GM23338 (cell line): ENCODE results near the gene JAG2. TPM values are rescaled to one million over a fixed set of nuclear protein-coding genes. Genes with fewer than 3 reads are reported as not detected.

Experiments
- ATAC-seq: fragments of 200-7000 bp; cut with Tn5 transposase; 3 replicates; pipeline ENCODE4 v1.9.1; 2020
- DNase-seq: peaks from one replicate; pipeline ENCODE4 v3.0.0-alpha.2; 2015; ENCODE audit warnings: low spot score
- H2AFZ ChIP-seq: fragments of 200-600 bp; sonication (generic); 2 replicates; pipeline ENCODE4 v1.8.0; 2016; ENCODE audit warnings: antibody characterized with exemption, mild to moderate bottlenecking, moderate library complexity
- H3F3A ChIP-seq: fragments of 200-600 bp; sonication (generic); replicated peaks from 2 replicates; pipeline ENCODE4 v1.8.0; 2017; ENCODE audit warnings: antibody characterized with exemption, mixed run types, low read depth
- H3K27ac ChIP-seq: fragments of 200-600 bp; sonication (generic); 2 replicates; pipeline ENCODE4 v1.6.1; 2016; ENCODE audit warnings: low read depth
- H3K27me3 ChIP-seq: fragments of 200-600 bp; sonication (generic); 2 replicates; pipeline ENCODE4 v1.8.0; 2016; ENCODE audit warnings: mild to moderate bottlenecking, mixed run types, moderate library complexity; ENCODE audit not compliant: insufficient read depth
- H3K36me3 ChIP-seq: fragments of 200-600 bp; sonication (generic); 2 replicates; pipeline ENCODE4 v1.8.0; 2016; ENCODE audit warnings: mild to moderate bottlenecking; ENCODE audit not compliant: insufficient read depth
- H3K4me1 ChIP-seq: fragments of 200-600 bp; sonication (generic); 2 replicates; pipeline ENCODE4 v1.8.0; 2016; ENCODE audit warnings: mild to moderate bottlenecking, moderate library complexity; ENCODE audit not compliant: insufficient read depth
- H3K4me2 ChIP-seq: fragments of 200-600 bp; sonication (generic); 2 replicates; pipeline ENCODE4 v1.7.1; 2017; ENCODE audit warnings: mixed run types
- H3K4me3 ChIP-seq: fragments of 200-600 bp; sonication (generic); 2 replicates; pipeline ENCODE4 v1.6.1; 2016; ENCODE audit warnings: mixed run types
- H3K79me2 ChIP-seq: fragments of 200-600 bp; sonication (generic); replicated peaks from 2 replicates; pipeline ENCODE4 v1.8.0; 2017; ENCODE audit warnings: mild to moderate bottlenecking; ENCODE audit not compliant: insufficient read depth
- H3K9me2 ChIP-seq: fragments of 200-600 bp; sonication (generic); 2 replicates; pipeline ENCODE4 v1.8.0; 2017; ENCODE audit not compliant: insufficient read depth
- H4K20me1 ChIP-seq: fragments of 200-600 bp; sonication (generic); replicated peaks from 2 replicates; pipeline ENCODE4 v1.8.0; 2017; ENCODE audit warnings: mild to moderate bottlenecking; ENCODE audit not compliant: insufficient read depth
- H3K27ac Mint-ChIP-seq: 2 replicates; pipeline ENCODE4 v1.8.0; 2020; ENCODE audit warnings: inconsistent platforms, mild to moderate bottlenecking, moderate library complexity, mixed read lengths
- H3K27me3 Mint-ChIP-seq: 3 replicates; pipeline ENCODE4 v1.8.0; 2022; ENCODE audit warnings: low read depth, mild to moderate bottlenecking, moderate library complexity, mixed read lengths, inconsistent platforms; ENCODE audit not compliant: insufficient read depth, poor library complexity
- H3K36me3 Mint-ChIP-seq: 3 replicates; pipeline ENCODE4 v1.8.0; 2021; ENCODE audit warnings: low read depth, mild to moderate bottlenecking, inconsistent platforms, moderate library complexity, mixed read lengths
- H3K4me1 Mint-ChIP-seq: 3 replicates; pipeline ENCODE4 v1.8.0; 2020; ENCODE audit warnings: mild to moderate bottlenecking, inconsistent platforms, mixed read lengths
- H3K4me3 Mint-ChIP-seq: 3 replicates; pipeline ENCODE4 v1.8.0; 2021; ENCODE audit warnings: moderate library complexity, mild to moderate bottlenecking, inconsistent platforms, mixed read lengths
- H3K9me3 Mint-ChIP-seq: 3 replicates; pipeline ENCODE4 v1.8.0; 2020; ENCODE audit warnings: moderate library complexity, mild to moderate bottlenecking, inconsistent platforms, mixed read lengths
- CREB1 ChIP-seq: fragments of 250-450 bp; sonication (Bioruptor Pico); IDR thresholded peaks from 2 replicates; pipeline ENCODE4 v1.5.0; 2020; ENCODE audit warnings: low read depth, mild to moderate bottlenecking, moderate library complexity
- CTCF ChIP-seq, 2 experiments: fragments of 200-600 bp in 1 of 2; sonication (generic) in 1 of 2; conservative IDR thresholded peaks; 2 replicates each; pipeline versions ENCODE4 v1.5.1 to v1.6.1; 2016 to 2017; ENCODE audit warnings: antibody characterized with exemption in 2 of 2, low read depth in 2 of 2, mild to moderate bottlenecking in 2 of 2, moderate library complexity in 1 of 2
- ETS1 ChIP-seq: IDR thresholded peaks from 2 replicates; pipeline ENCODE4 v1.6.1; 2016; ENCODE audit warnings: antibody characterized with exemption
- EZH2 ChIP-seq: fragments of 200-600 bp; sonication (generic); IDR thresholded peaks from one replicate; pipeline ENCODE4 v1.8.0; 2017; ENCODE audit warnings: antibody characterized with exemption, mild to moderate bottlenecking, low read depth; ENCODE audit not compliant: unreplicated experiment
- EZH2phosphoT487 ChIP-seq: fragments of 200-600 bp; sonication (generic); IDR thresholded peaks from one replicate; pipeline ENCODE4 v1.8.1; 2018; ENCODE audit warnings: antibody characterized with exemption; ENCODE audit not compliant: unreplicated experiment
- JUNB ChIP-seq: IDR thresholded peaks from one replicate; pipeline ENCODE4 v1.6.1; 2016; ENCODE audit warnings: antibody characterized with exemption; ENCODE audit not compliant: unreplicated experiment
- NANOG ChIP-seq: IDR thresholded peaks from 2 replicates; pipeline ENCODE4 v1.6.1; 2016; ENCODE audit warnings: antibody characterized with exemption, borderline replicate concordance
- POLR2AphosphoS5 ChIP-seq: IDR thresholded peaks from 2 replicates; pipeline ENCODE4 v1.6.1; 2016; ENCODE audit warnings: antibody characterized with exemption, low read depth
- STAT1 ChIP-seq: IDR thresholded peaks from one replicate; pipeline ENCODE4 v1.6.1; 2016; ENCODE audit warnings: antibody characterized with exemption; ENCODE audit not compliant: unreplicated experiment
- ZNF114 ChIP-seq: fragments of 250-450 bp; sonication (Bioruptor Pico); IDR thresholded peaks from 2 replicates; pipeline ENCODE4 v1.5.0; 2020; ENCODE audit warnings: mild to moderate bottlenecking, moderate library complexity
- ZNF331 ChIP-seq: fragments of 250-450 bp; sonication (Bioruptor Pico); IDR thresholded peaks from 2 replicates; pipeline ENCODE4 v1.5.0; 2020; ENCODE audit warnings: low read depth, mild to moderate bottlenecking, moderate library complexity
- ZNF462 ChIP-seq: fragments of 250-450 bp; sonication (Bioruptor Pico); IDR thresholded peaks from 2 replicates; pipeline ENCODE4 v1.5.0; 2020; ENCODE audit warnings: mild to moderate bottlenecking, moderate library complexity
- polyA plus RNA-seq: library from polyadenylated mRNA; unstranded; fragments of >200 nt; fragmentation: Nextera tagmentation; extraction: Ambion mirVana; gene quantifications from 2 replicates; pipeline ENCODE4 v1.2.1, GENCODE V29; 2016
- total RNA-seq: library from RNA; depleted of rRNA; stranded (reverse); fragments of >200 nt; shearing (Covaris generic); gene quantifications from 2 replicates; pipeline ENCODE4 v1.2.3, GENCODE V29; 2014

The JAG2 gene
- total and polyA plus RNA-seq, 2 experiments from 2014 or later: 1.9 to 10.3 TPM

DNA sequence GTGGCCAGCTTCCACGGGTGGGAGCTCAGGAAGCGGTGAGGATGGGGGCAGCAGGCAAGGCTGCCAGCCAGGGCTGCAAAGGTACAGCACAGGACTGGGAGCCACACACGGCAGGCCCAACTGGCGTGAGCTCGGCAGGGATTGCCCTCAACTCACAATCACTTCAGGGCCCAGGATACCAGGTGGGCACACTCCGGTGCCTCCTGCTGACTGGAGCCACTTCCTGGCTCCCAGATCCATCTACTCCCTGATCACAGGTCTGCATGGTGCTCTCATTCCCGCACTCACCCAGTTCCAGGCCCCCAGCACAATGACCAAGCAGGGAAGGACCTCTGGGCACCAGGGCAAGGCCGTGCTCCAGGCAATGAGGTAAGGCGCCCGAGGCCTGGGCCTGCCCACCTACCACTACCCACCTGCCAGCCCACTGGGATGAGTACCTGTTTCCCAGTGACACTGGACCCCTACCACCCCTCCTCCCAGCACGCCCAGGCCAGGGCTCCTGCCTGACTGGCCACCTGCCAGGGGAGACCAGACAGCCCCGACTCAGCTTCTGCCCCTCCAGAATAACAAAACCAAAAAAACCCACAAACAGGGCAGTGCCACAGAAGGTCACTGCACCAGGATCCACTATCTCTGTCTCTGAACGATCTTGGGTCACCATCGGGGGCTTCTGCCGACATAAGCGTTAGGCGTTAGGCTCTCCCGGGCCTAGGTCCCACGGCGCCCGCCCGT is 1.8 kb downstream of the JAG2 start (continued):
- no peak for TF ChIP-seq ZNF114 (CRISPR knock-in tag)
- no peak for TF ChIP-seq NANOG
- TF ChIP-seq JUNB: no peak
- no peak for TF ChIP-seq STAT1
- no peak for TF ChIP-seq POLR2AphosphoS5
- no peak for TF ChIP-seq CTCF (conservative IDR thresholded peaks at IDR 0.05; ENCODE audit: low read depth in 2 of 2)
- no peak for TF ChIP-seq EZH2phosphoT487
- no peak for TF ChIP-seq ZNF331 (CRISPR knock-in tag)
- TF ChIP-seq CREB1 (CRISPR knock-in tag): no peak
- TF ChIP-seq EZH2: no peak

- H3K4me1 ChIP-seq: no peaks in the 10 kb centered on the region
- Mint-ChIP-seq H3K36me3 (no peaks in the 10 kb centered on the region), H3K27ac (no peak overlapping the region), H3K9me3 (no peaks in the 10 kb centered on the region; the same call in 2 of the 3 replicates), H3K27me3 (peaks cover 21% of the 10 kb centered on the region), H3K4me3 (no peak overlapping the region), H3K4me1 (no peaks in the 10 kb centered on the region)
- H3K79me2 ChIP-seq: no peaks in the 10 kb centered on the region
- DNase-seq (no peak), ATAC-seq (no peak)
- H3K9me2 ChIP-seq: no peaks in the 10 kb centered on the region
- H2AFZ ChIP-seq: no peak overlapping the region
- H3K4me3 ChIP-seq: no peak overlapping the region
- no peaks in the 10 kb centered on the region for H3K36me3 ChIP-seq
- H3F3A ChIP-seq: no peaks in the 10 kb centered on the region
- no peak overlapping the region for H3K27ac ChIP-seq
- H3K4me2 ChIP-seq: no peak overlapping the region
- H4K20me1 ChIP-seq: no peaks in the 10 kb centered on the region
- H3K27me3 ChIP-seq: peaks cover 20% of the 10 kb centered on the region
- no peak for TF ChIP-seq ETS1
- TF ChIP-seq NANOG: no peak
- TF ChIP-seq CTCF (conservative IDR thresholded peaks at IDR 0.05; ENCODE audit: low read depth in 2 of 2): no peak
- no peak for TF ChIP-seq ZNF331 (CRISPR knock-in tag)
- no peak for TF ChIP-seq EZH2
- TF ChIP-seq ZNF462: no peak
- no peak for TF ChIP-seq CREB1 (CRISPR knock-in tag)
These were observed 2.7 kb downstream of the JAG2 start for GRCh38 chr14:105165761-105166485.
